HepG2 (cell line): ENCODE measurements around the gene GRB2. TPM values are rescaled to one million over a fixed set of nuclear protein-coding genes. Genes with fewer than 3 reads are reported as not detected.
A peak's percentile ranks its signal among the peaks of the same experiment; 100 is the strongest.

Experiments
- AGO2 ChIP-seq: fragments of 200-400 bp; formaldehyde crosslinking; optimal IDR thresholded peaks from 2 replicates; pipeline ENCODE3; 2017; ENCODE audit warnings: mild to moderate bottlenecking, low read depth, low read length, moderate library complexity
- AHR ChIP-seq: IDR thresholded peaks from 2 replicates; pipeline ENCODE4 v1.6.1; 2018; ENCODE audit warnings: missing genetic modification reagents, missing compliant biosample characterization
- BRCA1 ChIP-seq: sonication (generic); formaldehyde crosslinking; IDR thresholded peaks from 2 replicates; pipeline ENCODE4 v1.4.0; 2020; ENCODE audit warnings: missing genetic modification reagents
- DPF2 ChIP-seq: sonication (generic); formaldehyde crosslinking; IDR thresholded peaks from 2 replicates; pipeline ENCODE4 v1.4.0; 2020; ENCODE audit warnings: mild to moderate bottlenecking, low read depth, missing genetic modification reagents, borderline replicate concordance
- FOXA3 ChIP-seq: IDR thresholded peaks from 2 replicates; pipeline ENCODE4 v1.6.1; 2016; ENCODE audit warnings: missing genetic modification reagents, missing compliant biosample characterization
- FOXP1 ChIP-seq, 2 experiments: fragments of 450-650 bp in 1 of 2; IDR thresholded peaks; 2 replicates each; pipeline ENCODE4 v1.6.1; 2017 to 2018; ENCODE audit warnings: antibody characterized with exemption in 1 of 2
- GTF2F1 ChIP-seq: fragments of 150-350 bp; IDR thresholded peaks from 2 replicates; pipeline ENCODE4 v1.6.1; 2014; ENCODE audit warnings: low read length
- MYPOP ChIP-seq: sonication (generic); formaldehyde crosslinking; IDR thresholded peaks from 2 replicates; pipeline ENCODE4 v1.8.1; 2023; ENCODE audit warnings: mild to moderate bottlenecking, moderate library complexity, missing genetic modification reagents
- NAIF1 ChIP-seq: sonication (generic); formaldehyde crosslinking; IDR thresholded peaks from 2 replicates; pipeline ENCODE4 v1.5.0; 2020; ENCODE audit warnings: mild to moderate bottlenecking, missing genetic modification reagents, borderline replicate concordance
- NFRKB ChIP-seq: fragments of 450-650 bp; IDR thresholded peaks from 2 replicates; pipeline ENCODE4 v1.6.1; 2017
- PRDM10 ChIP-seq: sonication (generic); formaldehyde crosslinking; IDR thresholded peaks from 2 replicates; pipeline ENCODE4 v1.4.0; 2020; ENCODE audit warnings: low read depth, missing genetic modification reagents
- TEF ChIP-seq: sonication (generic); formaldehyde crosslinking; IDR thresholded peaks from 2 replicates; pipeline ENCODE4 v1.5.0; 2020; ENCODE audit warnings: missing genetic modification reagents
- TRIM22 ChIP-seq: fragments of 450-650 bp; IDR thresholded peaks from 2 replicates; pipeline ENCODE4 v1.6.1; 2017
- U2AF1 ChIP-seq: fragments of 200-400 bp; formaldehyde crosslinking; optimal IDR thresholded peaks from 2 replicates; pipeline ENCODE3; 2017; ENCODE audit warnings: mild to moderate bottlenecking, low read depth, low read length
- ZEB1 ChIP-seq: IDR thresholded peaks from 2 replicates; pipeline ENCODE4 v1.6.1; 2012; ENCODE audit warnings: mild to moderate bottlenecking, low read depth, inconsistent platforms; ENCODE audit not compliant: insufficient replicate concordance
- ZIK1 ChIP-seq: sonication (generic); formaldehyde crosslinking; IDR thresholded peaks from 2 replicates; pipeline ENCODE4 v1.5.0; 2020; ENCODE audit warnings: mild to moderate bottlenecking, low read depth, missing genetic modification reagents, borderline replicate concordance
- ZNF101 ChIP-seq: sonication (generic); formaldehyde crosslinking; IDR thresholded peaks from 2 replicates; pipeline ENCODE4 v1.4.0; 2020; ENCODE audit warnings: mild to moderate bottlenecking, low read depth, missing genetic modification reagents, borderline replicate concordance
- ZNF20 ChIP-seq: sonication (generic); formaldehyde crosslinking; IDR thresholded peaks from 2 replicates; pipeline ENCODE4 v1.4.0; 2020; ENCODE audit warnings: mild to moderate bottlenecking, moderate library complexity, missing genetic modification reagents
- ZNF224 ChIP-seq: sonication (generic); formaldehyde crosslinking; IDR thresholded peaks from 2 replicates; pipeline ENCODE4 v1.5.0; 2020; ENCODE audit warnings: mild to moderate bottlenecking, missing genetic modification reagents
- ZNF326 ChIP-seq: sonication (generic); formaldehyde crosslinking; IDR thresholded peaks from 2 replicates; pipeline ENCODE4 v1.4.0; 2020; ENCODE audit warnings: missing genetic modification reagents, borderline replicate concordance
- ZNF510 ChIP-seq: sonication (generic); formaldehyde crosslinking; IDR thresholded peaks from 2 replicates; pipeline ENCODE4 v1.4.0; 2020; ENCODE audit warnings: low read depth, mild to moderate bottlenecking, missing genetic modification reagents
- polyA plus RNA-seq, 8 experiments: library from polyadenylated mRNA; depleted of rRNA in 3 of 8; stranded (reverse) in 7 of 8; unstranded in 1 of 8; fragments of >200 nt; fragmentation: Illumina TruSeq in 4 of 8; extraction: Trizol in 4 of 8; gene quantifications; 2 replicates each; pipeline versions ENCODE4 v1.2.1 to v1.2.3, GENCODE V29; 2011 to 2016; ENCODE audit warnings: low read depth in 4 of 8, missing spikeins in 1 of 8, mixed read lengths in 1 of 8; ENCODE audit not compliant: insufficient read depth in 1 of 8
- total RNA-seq, 5 experiments: library from RNA; depleted of rRNA; stranded (reverse); fragments of >200 nt; fragmentation: Illumina TruSeq; extraction: Trizol; gene quantifications; 2 replicates each; pipeline ENCODE4 v1.2.3, GENCODE V29; 2016; ENCODE audit warnings: low read depth in 1 of 5
- TF ChIP-seq, protein P1 (sequence below): sonication (generic); formaldehyde crosslinking; IDR thresholded peaks from 2 replicates; pipeline ENCODE4 v1.5.0; 2020; ENCODE audit warnings: missing genetic modification reagents, mild to moderate bottlenecking, borderline replicate concordance

Gene GRB2
- total and polyA plus RNA-seq, 2 of the 13 experiments (the other 11 are each of a cell fraction or from before 2014, with no cell fraction given), result 84.6 to 92.3 TPM

DNA sequence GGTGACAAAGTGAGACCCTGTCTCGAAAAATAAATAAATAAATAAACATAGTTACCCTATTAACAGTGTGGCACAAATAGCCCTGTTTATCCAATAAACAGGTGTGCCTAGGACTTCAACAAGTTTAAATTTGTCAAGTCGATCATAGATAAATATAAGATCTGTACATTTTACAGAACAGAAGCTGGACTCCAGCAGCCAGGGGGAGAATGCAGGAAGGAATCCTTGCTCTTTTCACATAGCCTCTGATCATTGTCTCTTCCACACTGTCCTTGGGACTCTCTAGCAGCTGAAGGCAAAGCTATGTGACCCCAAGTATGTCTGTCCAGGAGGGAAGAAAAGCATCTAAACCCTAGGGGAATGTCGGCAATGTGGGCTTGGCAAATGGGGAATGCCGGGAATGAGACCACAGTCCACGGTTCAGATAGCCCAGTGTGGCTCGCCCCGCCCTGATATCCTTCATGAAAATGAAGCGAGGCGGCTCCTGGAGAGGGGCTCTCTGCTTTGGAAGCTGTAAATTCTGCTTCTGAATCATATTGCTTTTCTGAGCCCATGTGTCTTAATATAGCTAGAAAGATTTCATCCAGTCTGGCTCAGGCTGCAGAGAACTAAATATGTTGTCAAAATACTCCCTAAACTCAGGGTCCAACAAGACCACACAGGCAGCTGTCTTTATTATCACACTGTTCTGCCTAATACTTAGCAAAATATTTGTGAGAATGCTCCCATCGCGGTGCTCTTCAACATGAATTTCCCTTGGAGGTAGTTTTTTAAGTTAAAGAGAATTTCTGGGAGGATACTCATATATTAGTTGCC, 24.9 kb upstream of the GRB2 start (continued):
- TF ChIP-seq ZIK1 (CRISPR knock-in tag) (no peak), U2AF1 (no peak), DPF2 (CRISPR knock-in tag) (peak; percentile 77; the same call in 1 of the 2 replicates), ZNF510 (CRISPR knock-in tag) (no peak), FOXA3 (CRISPR knock-in tag) (peak; percentile 48; the same call in 1 of the 2 replicates), ZNF326 (CRISPR knock-in tag) (no peak), TEF (no peak), TRIM22 (no peak), ZEB1 (peak; percentile 60), GTF2F1 (no peak), FOXP1 (IDR thresholded peaks at IDR 0.05) (no peak), FOXP1 (CRISPR knock-in tag; IDR thresholded peaks at IDR 0.05) (no peak), ZNF101 (CRISPR knock-in tag) (no peak), ZNF224 (no peak), AGO2 (no peak), AHR (CRISPR knock-in tag) (no peak), MYPOP (CRISPR knock-in tag) (no peak), PRDM10 (CRISPR knock-in tag) (no peak; the same call in none of the 2 replicates), ZNF20 (no peak), NAIF1 (no peak), BRCA1 (CRISPR knock-in tag) (0 out of 2 replicates have a peak, but pooled peaks have one; percentile 61), NFRKB (no peak)
- TF ChIP-seq, protein P1, sequence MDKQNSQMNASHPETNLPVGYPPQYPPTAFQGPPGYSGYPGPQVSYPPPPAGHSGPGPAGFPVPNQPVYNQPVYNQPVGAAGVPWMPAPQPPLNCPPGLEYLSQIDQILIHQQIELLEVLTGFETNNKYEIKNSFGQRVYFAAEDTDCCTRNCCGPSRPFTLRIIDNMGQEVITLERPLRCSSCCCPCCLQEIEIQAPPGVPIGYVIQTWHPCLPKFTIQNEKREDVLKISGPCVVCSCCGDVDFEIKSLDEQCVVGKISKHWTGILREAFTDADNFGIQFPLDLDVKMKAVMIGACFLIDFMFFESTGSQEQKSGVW, result no peak
